ENCODE data around the gene NRDC. TPM values are rescaled to one million over a fixed set of nuclear protein-coding genes. Genes with fewer than 3 reads are reported as not detected.
A peak's percentile ranks its signal among the peaks of the same experiment; 100 is the strongest.

NRDC gene
- total and polyA plus RNA-seq, 5 donors = 90.3 to 153 (median 136) TPM

DNA sequence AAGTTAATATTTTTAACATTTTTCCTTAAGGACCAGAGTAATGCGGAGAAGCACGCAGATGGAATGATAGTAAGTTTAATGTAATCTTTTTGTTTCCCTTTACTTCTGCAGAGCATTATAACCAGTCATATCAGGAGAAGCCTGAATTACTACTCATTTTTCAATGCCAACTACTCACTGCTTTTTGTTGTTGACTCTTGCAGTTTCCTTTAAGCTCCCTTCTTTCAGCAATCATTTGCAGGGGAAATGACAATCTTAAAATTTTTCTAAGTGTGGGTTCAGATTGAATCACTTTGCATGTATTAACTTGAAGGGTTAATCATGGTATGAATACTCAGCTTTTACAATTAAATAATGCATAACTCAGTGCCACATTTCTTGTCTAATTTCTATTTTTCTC is 122.2 kb downstream of the NRDC start:
- intact Hi-C loops (cut with DNase I) = no loop called here
- WGBS = 96% methylated on average over 2 of the region's 2 CpGs
- Histone ChIP-seq H3K27ac (ENCODE audit: low read length) (no peak overlapping the region), H3K27me3 (ENCODE audit: control insufficient read depth, insufficient read depth) (no peaks in the 10 kb centered on the region), H3K4me1 (ENCODE audit: control insufficient read depth, insufficient read depth, low read length) (no peaks in the 10 kb centered on the region), H3K9me3 (ENCODE audit: control insufficient read depth, low read length) (no peaks in the 10 kb centered on the region), H3K4me3 (ENCODE audit: low read length) (no peak overlapping the region)
- DNase-seq (no peak), ATAC-seq (no peak)

DNA sequence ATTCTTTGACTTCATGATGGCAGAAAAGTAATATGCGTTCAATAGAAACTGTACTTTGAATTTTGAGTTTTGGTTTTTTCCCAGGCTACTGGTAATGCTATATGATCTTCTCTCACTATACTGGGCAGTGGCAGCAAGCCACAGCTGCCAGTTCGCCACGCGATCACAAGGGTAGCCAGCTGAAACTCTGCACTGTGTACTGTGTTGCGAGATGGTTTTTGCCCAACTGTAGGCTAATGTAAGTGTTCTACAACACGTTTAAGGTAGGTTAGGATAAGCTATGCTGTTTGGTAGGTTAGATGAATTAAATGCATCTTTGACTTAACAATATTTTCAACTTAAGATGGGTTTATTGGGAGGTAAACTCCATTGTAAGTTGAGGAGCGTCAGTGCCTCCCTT is 123.1 kb downstream of the NRDC start:
- no peak overlapping the region for H3K27ac ChIP-seq (ENCODE audit: low read length)
- no peaks in the 10 kb centered on the region for H3K9me3 ChIP-seq (ENCODE audit: control insufficient read depth, low read length)
- 97% methylated on average over 7 of the region's 7 CpGs for WGBS
- ATAC-seq (no peak), DNase-seq (no peak)
- intact Hi-C loops (cut with DNase I) = no loop called here
- H3K4me1 ChIP-seq (ENCODE audit: control insufficient read depth, insufficient read depth, low read length) = no peaks in the 10 kb centered on the region
- no peak overlapping the region for H3K4me3 ChIP-seq (ENCODE audit: low read length)
- H3K27me3 ChIP-seq (ENCODE audit: control insufficient read depth, insufficient read depth) = no peaks in the 10 kb centered on the region

DNA sequence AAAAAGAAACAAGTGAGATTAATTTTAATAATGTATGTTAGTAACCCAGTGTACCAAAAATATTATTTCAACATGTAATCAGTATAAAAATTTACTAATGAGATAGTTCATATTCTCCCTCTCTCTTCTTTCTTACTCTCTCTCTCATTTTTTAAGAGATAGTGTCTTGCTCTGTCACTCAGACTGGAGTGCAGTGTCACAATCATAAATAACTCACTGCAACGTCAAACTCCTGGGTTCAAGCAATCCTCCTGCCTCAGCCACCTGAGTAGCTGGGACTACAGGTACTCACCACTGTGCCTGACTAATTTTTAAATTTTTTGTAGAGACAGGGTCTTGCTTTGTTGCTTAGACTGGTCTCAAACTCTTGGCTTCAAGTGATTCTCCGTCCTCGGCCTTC is 123.9 kb downstream of the NRDC start:
- H3K27ac ChIP-seq (ENCODE audit: low read length) = no peak overlapping the region
- H3K9me3 ChIP-seq (ENCODE audit: control insufficient read depth, low read length) = no peaks in the 10 kb centered on the region
- intact Hi-C loops (cut with DNase I) = no loop called here
- no peaks in the 10 kb centered on the region for H3K27me3 ChIP-seq (ENCODE audit: control insufficient read depth, insufficient read depth)
- DNase-seq (no peak), ATAC-seq (no peak)
- H3K4me3 ChIP-seq (ENCODE audit: low read length) = no peak overlapping the region
- WGBS = 93% methylated on average over 3 of the region's 3 CpGs
- H3K4me1 ChIP-seq (ENCODE audit: control insufficient read depth, insufficient read depth, low read length) = no peaks in the 10 kb centered on the region

DNA sequence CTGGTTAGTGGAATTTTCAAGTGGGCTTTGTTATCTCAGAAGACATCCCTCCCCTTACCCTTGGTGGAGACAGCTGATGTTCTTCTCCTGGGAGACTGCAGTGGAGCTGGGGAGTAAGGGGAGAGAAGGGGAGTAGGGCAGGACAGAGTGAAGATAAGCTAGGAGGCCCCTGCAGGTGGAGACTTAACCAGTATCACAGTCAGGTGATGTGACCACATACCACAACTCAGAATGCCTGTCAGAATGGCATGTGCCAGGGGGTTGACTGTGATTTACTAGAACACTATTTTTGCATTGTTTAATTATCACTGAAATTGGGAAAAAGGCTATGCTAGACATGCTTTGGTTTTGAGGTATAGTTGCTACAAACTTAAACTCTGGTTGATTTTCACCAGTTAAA is 124.6 kb downstream of the NRDC start:
- ATAC-seq (no peak), DNase-seq (no peak)
- Histone ChIP-seq H3K9me3 (ENCODE audit: control insufficient read depth, low read length) (no peaks in the 10 kb centered on the region), H3K27me3 (ENCODE audit: control insufficient read depth, insufficient read depth) (no peaks in the 10 kb centered on the region), H3K4me3 (ENCODE audit: low read length) (no peak overlapping the region), H3K4me1 (ENCODE audit: control insufficient read depth, insufficient read depth, low read length) (no peaks in the 10 kb centered on the region), H3K27ac (ENCODE audit: low read length) (no peak overlapping the region)
- intact Hi-C loops (cut with DNase I) = no loop called here

DNA sequence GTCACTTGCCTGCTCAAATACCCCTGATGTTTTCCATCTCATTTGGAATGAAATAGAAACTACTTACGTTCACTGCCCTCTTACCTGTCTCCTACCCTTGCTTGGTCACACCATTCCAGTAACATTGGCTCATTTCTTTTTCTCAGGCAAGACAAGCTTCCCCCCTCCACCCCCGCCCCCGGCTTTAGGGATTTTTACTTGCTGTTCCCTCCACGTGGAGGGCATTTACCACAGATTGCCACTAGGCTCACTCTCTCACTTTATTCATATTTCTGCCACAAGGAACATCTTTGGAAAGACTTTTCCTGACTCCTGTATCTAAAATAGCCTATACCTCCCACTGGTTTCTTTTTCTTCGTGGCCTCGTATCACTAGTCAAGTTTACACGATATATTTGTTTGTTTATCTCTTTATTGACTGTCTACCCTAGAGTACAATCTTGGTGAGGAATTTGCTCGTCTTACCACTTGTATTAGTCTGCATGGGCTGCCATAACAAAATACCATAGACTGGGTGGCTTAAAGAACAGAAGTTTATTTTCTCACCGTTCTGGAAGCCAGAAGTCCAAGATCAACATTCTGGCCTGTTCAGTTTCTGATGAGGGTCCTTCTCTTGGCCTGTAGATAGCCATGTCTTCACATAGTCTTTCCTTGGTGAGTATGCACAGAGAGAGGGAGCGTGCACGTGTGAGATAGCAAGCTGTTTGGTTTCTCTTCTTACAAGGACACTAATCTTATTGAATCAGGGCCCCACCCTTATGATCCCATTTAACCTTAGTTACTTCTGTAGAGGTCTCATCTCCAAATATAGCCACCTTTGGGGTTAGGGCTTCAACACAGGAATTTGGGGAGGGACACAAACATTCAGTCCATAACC is 126.2 kb downstream of the NRDC start:
- no peaks in the 10 kb centered on the region for H3K27me3 ChIP-seq (ENCODE audit: control insufficient read depth, insufficient read depth)
- DNase-seq (no peak), ATAC-seq (no peak)
- intact Hi-C loops (cut with DNase I) = no loop called here
- H3K27ac ChIP-seq (ENCODE audit: low read length) = no peak overlapping the region
- no peaks in the 10 kb centered on the region for H3K9me3 ChIP-seq (ENCODE audit: control insufficient read depth, low read length)
- H3K4me3 ChIP-seq (ENCODE audit: low read length) = no peak overlapping the region
- no peaks in the 10 kb centered on the region for H3K4me1 ChIP-seq (ENCODE audit: control insufficient read depth, insufficient read depth, low read length)
- WGBS = 95% methylated on average over 11 of the region's 11 CpGs

DNA sequence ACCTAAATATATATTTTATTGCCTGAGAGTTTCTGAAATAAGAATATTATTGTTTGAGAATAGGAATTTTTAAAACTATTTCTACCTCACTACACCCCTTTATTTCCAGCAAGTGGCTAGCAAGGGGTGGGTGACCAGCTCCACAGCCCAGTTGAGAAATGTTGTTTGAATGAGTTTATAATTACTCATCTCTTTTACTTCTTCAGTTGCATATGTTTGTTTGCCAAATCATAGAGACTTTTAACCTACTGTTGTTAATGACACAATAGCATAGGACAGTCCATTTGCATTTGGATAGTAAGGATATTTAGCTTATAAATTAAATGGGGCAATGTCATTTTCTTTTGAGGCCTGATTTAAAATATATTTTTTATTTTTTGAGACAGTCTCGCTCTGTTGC is 127.8 kb downstream of the NRDC start:
- intact Hi-C loops (cut with DNase I) = no loop called here
- no peaks in the 10 kb centered on the region for H3K9me3 ChIP-seq (ENCODE audit: control insufficient read depth, low read length)
- no peaks in the 10 kb centered on the region for H3K27me3 ChIP-seq (ENCODE audit: control insufficient read depth, insufficient read depth)
- 98% methylated on average over 1 of the region's 1 CpG for WGBS
- H3K4me1 ChIP-seq (ENCODE audit: control insufficient read depth, insufficient read depth, low read length) = no peaks in the 10 kb centered on the region
- DNase-seq (no peak), ATAC-seq (no peak)
- no peak overlapping the region for H3K27ac ChIP-seq (ENCODE audit: low read length)
- no peak overlapping the region for H3K4me3 ChIP-seq (ENCODE audit: low read length)

DNA sequence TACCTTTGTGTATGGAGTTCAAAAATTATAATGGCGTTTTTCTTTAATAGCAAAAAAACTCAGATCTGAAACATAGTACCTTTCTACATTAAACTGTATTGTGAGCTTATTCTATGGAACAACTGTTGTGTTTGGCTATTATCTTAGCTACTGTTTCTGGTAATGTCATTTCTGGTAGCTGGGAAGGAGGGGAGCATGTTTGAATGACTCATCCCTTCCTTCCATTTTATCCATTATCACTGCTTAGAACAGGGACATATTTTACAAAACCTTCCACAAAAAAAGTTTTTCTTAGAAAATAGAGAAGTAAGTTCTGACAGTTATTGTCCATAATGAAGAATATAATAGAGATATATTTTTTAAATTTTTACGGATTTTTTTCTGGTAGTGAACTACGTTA is 128.3 kb downstream of the NRDC start:
- H3K4me1 ChIP-seq (ENCODE audit: control insufficient read depth, insufficient read depth, low read length) = no peaks in the 10 kb centered on the region
- intact Hi-C loops (cut with DNase I) = no loop called here
- H3K27ac ChIP-seq (ENCODE audit: low read length) = no peak overlapping the region
- DNase-seq (no peak), ATAC-seq (peak in 1 of 2 donors; percentile 72)
- H3K4me3 ChIP-seq (ENCODE audit: low read length) = no peak overlapping the region
- 86% methylated on average over 3 of the region's 3 CpGs for WGBS
- no peaks in the 10 kb centered on the region for H3K9me3 ChIP-seq (ENCODE audit: control insufficient read depth, low read length)
- no peaks in the 10 kb centered on the region for H3K27me3 ChIP-seq (ENCODE audit: control insufficient read depth, insufficient read depth)

DNA sequence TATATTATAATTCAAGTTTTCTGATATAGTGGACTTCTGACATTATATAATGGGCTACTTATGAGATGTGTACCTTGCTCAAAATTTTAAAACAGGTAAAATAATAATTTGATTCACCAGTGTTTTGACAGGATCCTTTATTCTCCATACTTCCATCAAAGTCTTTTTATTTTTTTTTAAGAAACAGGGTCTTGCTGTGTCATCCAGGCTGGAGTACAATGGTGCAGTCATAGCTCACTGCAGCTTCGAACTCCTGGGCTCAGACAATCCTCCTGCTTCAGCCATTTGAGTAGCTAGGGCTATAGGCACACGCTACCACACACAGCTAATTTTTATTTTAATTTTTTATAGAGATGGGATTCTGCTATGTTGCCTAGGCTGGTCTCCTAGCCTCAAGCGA is 129.4 kb downstream of the NRDC start:
- Histone ChIP-seq H3K27me3 (ENCODE audit: control insufficient read depth, insufficient read depth) (no peaks in the 10 kb centered on the region), H3K27ac (ENCODE audit: low read length) (no peak overlapping the region), H3K4me1 (ENCODE audit: control insufficient read depth, insufficient read depth, low read length) (no peaks in the 10 kb centered on the region), H3K9me3 (ENCODE audit: control insufficient read depth, low read length) (no peaks in the 10 kb centered on the region), H3K4me3 (ENCODE audit: low read length) (no peak overlapping the region)
- intact Hi-C loops (cut with DNase I) = loop anchor here in 1 of 4 donors (10.0 kb wide), 1 partner anchor 124 kb away; no protein-coding TSS in a partner anchor
- WGBS = 98% methylated on average over 3 of the region's 3 CpGs
- no peak for ATAC-seq
- DNase-seq = no peak

DNA sequence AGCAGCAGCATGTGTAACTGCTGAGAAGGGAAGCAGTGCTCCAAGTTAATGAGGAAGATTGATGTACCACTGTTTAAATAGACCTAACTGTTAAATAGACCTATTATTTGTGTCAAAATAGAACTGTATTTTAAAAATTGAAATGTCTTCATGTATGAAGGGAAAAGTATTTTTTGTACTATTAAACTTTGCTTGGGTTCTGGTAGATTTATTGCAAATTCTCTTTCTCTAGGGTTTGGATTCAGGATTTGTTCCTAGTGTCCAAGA is 133.3 kb downstream of the NRDC start:
- ATAC-seq (no peak), DNase-seq (no peak)
- Histone ChIP-seq H3K4me1 (ENCODE audit: control insufficient read depth, insufficient read depth, low read length) (no peaks in the 10 kb centered on the region), H3K9me3 (ENCODE audit: control insufficient read depth, low read length) (no peaks in the 10 kb centered on the region), H3K27ac (ENCODE audit: low read length) (no peak overlapping the region), H3K4me3 (ENCODE audit: low read length) (no peak overlapping the region), H3K27me3 (ENCODE audit: control insufficient read depth, insufficient read depth) (no peaks in the 10 kb centered on the region)
- intact Hi-C loops (cut with DNase I) = loop anchor here in 1 of 4 donors (10.0 kb wide), 1 partner anchor 120 kb away; no protein-coding TSS in a partner anchor

DNA sequence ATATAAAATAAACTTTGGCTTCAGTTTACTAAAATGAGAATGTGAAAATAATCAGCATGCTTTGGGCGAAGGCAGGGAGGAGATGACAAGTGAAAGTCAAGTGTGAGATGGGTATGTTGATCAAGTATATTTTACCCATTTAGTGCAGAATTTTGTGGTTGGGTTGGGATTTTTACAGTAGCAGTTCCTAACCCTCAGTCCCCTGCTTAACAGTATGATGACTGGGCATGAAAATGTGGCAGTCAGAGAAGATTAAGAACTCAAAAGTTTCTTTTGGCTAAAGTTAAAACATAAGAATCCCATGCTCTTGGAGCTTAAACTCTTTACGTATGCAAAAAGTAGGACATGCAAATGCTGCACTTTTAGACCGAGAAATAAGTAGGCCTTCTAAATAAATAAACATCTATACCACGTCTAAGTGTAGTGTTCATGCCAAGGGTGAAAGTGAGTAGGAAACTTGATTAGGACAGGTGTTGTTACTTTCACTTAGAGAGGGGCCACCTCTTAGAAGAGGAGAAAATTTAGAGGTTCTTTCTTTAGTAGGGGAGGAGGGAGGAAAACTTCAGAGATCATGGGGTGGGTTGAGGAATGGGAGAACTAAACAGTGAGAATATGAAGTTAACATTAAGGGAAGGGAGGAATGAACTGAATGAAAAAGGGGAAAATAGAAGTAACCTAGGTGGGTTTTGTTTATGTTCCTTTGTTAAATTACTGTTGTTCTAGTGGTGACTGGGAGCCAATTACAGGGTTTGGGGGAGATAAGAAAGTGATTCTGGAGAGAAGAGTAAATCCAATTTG is 133.8 kb downstream of the NRDC start:
- no peak for DNase-seq
- Histone ChIP-seq H3K9me3 (ENCODE audit: control insufficient read depth, low read length) (no peaks in the 10 kb centered on the region), H3K27me3 (ENCODE audit: control insufficient read depth, insufficient read depth) (no peaks in the 10 kb centered on the region), H3K27ac (ENCODE audit: low read length) (no peak overlapping the region), H3K4me1 (ENCODE audit: control insufficient read depth, insufficient read depth, low read length) (no peaks in the 10 kb centered on the region), H3K4me3 (ENCODE audit: low read length) (no peak overlapping the region)
- 77% methylated on average over 4 of the region's 4 CpGs for whole genome bisulfite sequencing
- intact Hi-C loops (cut with DNase I) = loop anchor here in 1 of 4 donors (10.0 kb wide), 1 partner anchor 120 kb away; no protein-coding TSS in a partner anchor
- no peak for ATAC-seq

DNA sequence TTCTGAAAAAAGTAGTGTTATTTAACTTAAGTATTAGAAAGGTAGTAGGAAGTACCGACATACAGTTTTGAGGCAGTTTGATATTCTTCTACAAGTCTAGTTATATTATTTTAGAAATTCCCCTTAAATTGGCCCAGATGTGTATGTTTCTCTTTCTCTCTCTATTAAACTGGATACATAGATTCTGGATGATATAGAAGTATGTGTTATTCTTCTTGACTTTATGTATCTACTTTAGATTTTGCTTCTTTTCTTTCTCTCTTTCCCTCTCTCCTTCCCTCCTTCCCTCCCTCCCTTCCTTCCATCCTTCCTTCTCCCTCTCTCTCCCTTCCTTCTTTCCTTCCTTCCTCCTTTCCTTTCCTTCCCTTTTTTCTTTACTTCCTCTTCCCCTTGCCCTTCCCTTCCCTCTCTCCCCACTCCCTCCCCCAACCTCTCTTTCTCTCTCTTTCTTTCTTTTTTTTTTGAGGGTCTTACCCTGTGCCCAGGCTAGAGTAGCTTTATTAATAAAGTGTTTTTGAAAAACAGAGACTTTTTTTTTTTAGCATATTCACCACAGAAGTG is 137.3 kb downstream of the NRDC start:
- intact Hi-C loops (cut with DNase I) = loop anchor here in 1 of 4 donors (10.0 kb wide), 1 partner anchor 116 kb away; no protein-coding TSS in a partner anchor
- H3K9me3 ChIP-seq (ENCODE audit: control insufficient read depth, low read length) = no peaks in the 10 kb centered on the region
- no peak overlapping the region for H3K4me3 ChIP-seq (ENCODE audit: low read length)
- no peak overlapping the region for H3K27ac ChIP-seq (ENCODE audit: low read length)
- peaks cover 1% of the 10 kb centered on the region for H3K4me1 ChIP-seq (ENCODE audit: control insufficient read depth, insufficient read depth, low read length)
- 94% methylated on average over 1 of the region's 1 CpG for WGBS
- H3K27me3 ChIP-seq (ENCODE audit: control insufficient read depth, insufficient read depth) = no peaks in the 10 kb centered on the region
- no peak for DNase-seq
- no peak for ATAC-seq

All from right cardiac atrium (tissue), 5 donors.